ENCODE measurements around the gene C5AR1. TPM values are rescaled to one million over a fixed set of nuclear protein-coding genes. Genes with fewer than 3 reads are reported as not detected.

The C5AR1 gene
- polyA plus RNA-seq, 1 of the 3 experiments (the other 2 are of a cell fraction) = 1.2 TPM

- TF ChIP-seq FOSL2 (IDR thresholded peaks at IDR 0.05; ENCODE audit: borderline replicate concordance, low read depth) (no peak; the same call in 1 of the 2 replicates), GATA2 (CRISPR knock-in tag; IDR thresholded peaks at IDR 0.05) (no peak), EP300 (IDR thresholded peaks at IDR 0.05; ENCODE audit: borderline replicate concordance in 1 of 2, low read depth in 1 of 2, low read length in 1 of 2) (no peak), RAD21 (IDR thresholded peaks at IDR 0.05; ENCODE audit: low read length) (peak; percentile 13; the same call in 1 of the 2 replicates)
Measured at GRCh38 chr19:47273313-47274070, 36.2 kb upstream of the C5AR1 start (continued).

DNA sequence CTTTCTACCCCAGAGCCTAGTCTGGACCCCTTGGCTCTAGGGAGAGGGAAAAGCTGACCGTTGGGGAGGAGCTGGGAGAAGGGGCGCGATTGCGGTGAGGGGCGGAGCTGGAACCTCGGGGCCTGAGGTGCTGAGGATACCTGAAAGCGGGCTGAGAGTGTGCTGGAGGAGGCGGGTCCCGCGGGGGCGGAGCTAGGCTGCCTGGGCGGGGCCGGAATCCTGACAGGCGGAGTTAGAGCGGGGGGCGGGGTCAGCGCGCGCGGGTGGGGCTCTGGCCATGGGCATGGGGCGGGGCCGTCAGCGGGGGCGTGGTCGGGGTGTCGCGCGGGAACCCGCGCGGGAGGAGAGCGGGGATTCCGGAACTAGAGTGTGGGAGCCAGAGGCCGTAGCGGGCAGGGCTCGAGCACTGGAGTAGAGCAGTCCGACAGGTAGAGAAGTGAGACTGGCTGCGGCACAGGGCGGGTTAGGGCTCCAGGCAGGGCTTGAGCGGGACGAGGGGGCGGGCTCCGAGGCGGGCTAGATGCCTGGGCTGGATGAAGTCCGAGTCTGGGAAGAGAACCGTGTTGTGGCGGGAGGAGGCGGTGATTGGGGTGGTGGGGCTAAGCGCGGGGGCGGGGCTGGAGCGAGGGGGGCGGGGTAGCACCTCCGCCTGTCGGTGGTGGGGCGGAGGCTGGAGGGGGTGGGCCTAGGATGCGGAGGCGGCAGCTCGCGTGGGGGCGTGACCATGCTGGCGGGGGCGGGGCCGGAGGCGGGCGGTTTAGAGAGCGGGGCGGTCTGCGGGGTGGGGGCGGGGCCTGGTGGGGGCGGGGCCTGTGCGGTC, 35.4 kb upstream of the C5AR1 start, which contains the start of gene INAFM1:
Gene INAFM1 (plus strand): TSS at position 815 of the 820 bp plus-strand sequence. CDS start 35 bp downstream, outside the sequence.
- WGBS (ENCODE audit: low lambda C conversion rate) = 1% methylated on average over 32 of the region's 72 CpGs
- ChIA-PET CTCF (interaction anchor here (0.5 to 3.7 kb wide), 10 partner anchors 10 to 261 kb away, joined by 3 to 34 read pairs (median 5); partner anchors contain the start of gene DHX34), POLR2A (interaction anchor here (0.6 to 2.6 kb wide), 3 partner anchors 18 to 445 kb away, joined by 3 to 18 read pairs (median 4); partner anchors contain the start of gene CCDC9)
- Histone ChIP-seq H3K9me3 (no peaks in the 10 kb centered on the region), H3K4me1 (ENCODE audit: control insufficient read depth in 1 of 2, insufficient read depth in 2 of 2, low read depth in 1 of 2, low read length in 1 of 2) (peaks cover 10 to 18% of the 10 kb centered on the region in 2 experiments; a peak in 3 of 4 replicates), H3F3A (replicated peaks; ENCODE audit: insufficient read depth) (peaks cover 26% of the 10 kb centered on the region), H3K36me3 (replicated peaks in 1 of 2; ENCODE audit: control insufficient read depth in 1 of 2, insufficient read depth in 2 of 2, low read length in 1 of 2) (peaks cover 13% of the 10 kb centered on the region in 2 experiments), H3K27me3 (ENCODE audit: insufficient read depth) (no peaks in the 10 kb centered on the region), H3K4me2 (peak within 1 kb of the TSS; percentile 97), H3K9me2 (no peaks in the 10 kb centered on the region), H2AFZ (ENCODE audit: low read depth) (peak within 1 kb of the TSS; percentile 63; the same call in 1 of the 2 replicates), H4K20me1 (ENCODE audit: insufficient read depth) (no peaks in the 10 kb centered on the region; the same call in 1 of the 2 replicates), H3K9ac (peak within 1 kb of the TSS; percentile 91), H3K79me2 (ENCODE audit: insufficient read depth) (no peaks in the 10 kb centered on the region), H3K4me3 (ENCODE audit: low read depth in 2 of 2, low read length in 1 of 2) (peak within 1 kb of the TSS; percentile 59 to 87), H3K27ac (ENCODE audit: low read depth in 2 of 2, low read length in 1 of 2) (peak within 1 kb of the TSS; percentile 92 to 97)
- TF ChIP-seq NRF1 (IDR thresholded peaks at IDR 0.05; ENCODE audit: low read depth, low read length) = peak; percentile 37; the same call in 1 of the 2 replicates
- TF ChIP-seq FOSL2 (IDR thresholded peaks at IDR 0.05; ENCODE audit: borderline replicate concordance, low read depth) = no peak
- TF ChIP-seq RXRA (IDR thresholded peaks at IDR 0.05; ENCODE audit: borderline replicate concordance, low read depth) = no peak
- peak; percentile 89 for TF ChIP-seq CHD2 (IDR thresholded peaks at IDR 0.05; ENCODE audit: low read length, partially characterized antibody)
- no peak; the same call in 1 of the 2 replicates for TF ChIP-seq ELF1 (IDR thresholded peaks at IDR 0.05)
- TF ChIP-seq MAX (IDR thresholded peaks at IDR 0.05; ENCODE audit: low read depth) = 0 out of 2 replicates have a peak, but pooled peaks have one; percentile 26
- peak; percentile 34; the same call in 1 of the 2 replicates for TF ChIP-seq PBX3 (IDR thresholded peaks at IDR 0.05)
- TF ChIP-seq FOXJ3 (CRISPR knock-in tag; IDR thresholded peaks at IDR 0.05) = no peak
- peak; percentile 18; the same call in 1 of the 2 replicates for TF ChIP-seq TAF1 (IDR thresholded peaks at IDR 0.05; ENCODE audit: borderline replicate concordance, low read depth, low read length)
- TF ChIP-seq RFX5 (IDR thresholded peaks at IDR 0.05; ENCODE audit: low read length) = no peak
- no peak for TF ChIP-seq RCOR1 (IDR thresholded peaks at IDR 0.05; ENCODE audit: low read length)
- no peak; the same call in 1 of the 2 replicates for TF ChIP-seq POLR2AphosphoS5 (IDR thresholded peaks at IDR 0.05; ENCODE audit: low read depth, low read length)
- 0 out of 2 replicates have a peak, but pooled peaks have one; percentile 48 for TF ChIP-seq SIN3A (IDR thresholded peaks at IDR 0.05; ENCODE audit: borderline replicate concordance, low read depth, low read length)
- TF ChIP-seq TCF12 (IDR thresholded peaks at IDR 0.05) = no peak
- TF ChIP-seq RAD21 (IDR thresholded peaks at IDR 0.05; ENCODE audit: low read length) = no peak
- TF ChIP-seq GATA2 (CRISPR knock-in tag; IDR thresholded peaks at IDR 0.05) = no peak
- TF ChIP-seq, protein P1, sequence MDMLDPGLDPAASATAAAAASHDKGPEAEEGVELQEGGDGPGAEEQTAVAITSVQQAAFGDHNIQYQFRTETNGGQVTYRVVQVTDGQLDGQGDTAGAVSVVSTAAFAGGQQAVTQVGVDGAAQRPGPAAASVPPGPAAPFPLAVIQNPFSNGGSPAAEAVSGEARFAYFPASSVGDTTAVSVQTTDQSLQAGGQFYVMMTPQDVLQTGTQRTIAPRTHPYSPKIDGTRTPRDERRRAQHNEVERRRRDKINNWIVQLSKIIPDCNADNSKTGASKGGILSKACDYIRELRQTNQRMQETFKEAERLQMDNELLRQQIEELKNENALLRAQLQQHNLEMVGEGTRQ (IDR thresholded peaks at IDR 0.05; ENCODE audit: borderline replicate concordance, low read depth, low read length) = no peak
- peak; percentile 96 for DNase-seq

Measured in SK-N-SH (cell line).